ACC112 (cell line): ENCODE data around the gene SEL1L3.

Source experiments
- H2AFZ ChIP-seq: fragments of 200-600 bp; sonication (generic); one replicate; pipeline ENCODE4 v1.6.0; 2017; ENCODE audit warnings: antibody characterized with exemption, low read length; ENCODE audit not compliant: unreplicated experiment
- H3K27ac ChIP-seq: fragments of 200-600 bp; sonication (generic); 2 replicates; pipeline ENCODE4 v1.5.1; 2014; ENCODE audit warnings: low read depth, mild to moderate bottlenecking, antibody characterized with exemption, low read length, moderate library complexity
- H3K27me3 ChIP-seq: fragments of 200-600 bp; sonication (generic); 2 replicates; pipeline ENCODE4 v1.6.1; 2014; ENCODE audit warnings: mild to moderate bottlenecking, antibody characterized with exemption, low read length, moderate library complexity, mixed read lengths; ENCODE audit not compliant: insufficient read depth
- H3K36me3 ChIP-seq: fragments of 200-600 bp; sonication (generic); 2 replicates; pipeline ENCODE4 v1.6.1; 2016; ENCODE audit warnings: mild to moderate bottlenecking, antibody characterized with exemption, low read length, moderate library complexity, mixed read lengths; ENCODE audit not compliant: insufficient read depth
- H3K4me1 ChIP-seq: fragments of 200-600 bp; sonication (generic); one replicate; pipeline ENCODE4 v1.6.1; 2016; ENCODE audit warnings: low read length, mixed read lengths; ENCODE audit not compliant: insufficient read depth, unreplicated experiment, control insufficient read depth
- H3K4me3 ChIP-seq: fragments of 200-600 bp; sonication (generic); 2 replicates; pipeline ENCODE4 v1.5.1; 2014; ENCODE audit warnings: mild to moderate bottlenecking, low read depth, low read length
- H3K79me2 ChIP-seq: fragments of 200-600 bp; sonication (generic); one replicate; pipeline ENCODE4 v1.6.0; 2016; ENCODE audit warnings: low read length; ENCODE audit not compliant: control insufficient read depth, unreplicated experiment, insufficient read depth

The SEL1L3 gene

GRCh38 chr4:25750874-25751273 is 111.9 kb downstream of the SEL1L3 start:
- H3K4me1 ChIP-seq = no peaks in the 10 kb centered on the region
- H3K27ac ChIP-seq = no peak overlapping the region
- no peaks in the 10 kb centered on the region for H3K36me3 ChIP-seq
- no peaks in the 10 kb centered on the region for H3K79me2 ChIP-seq
- no peak overlapping the region for H2AFZ ChIP-seq
- no peak overlapping the region for H3K4me3 ChIP-seq
- no peaks in the 10 kb centered on the region for H3K27me3 ChIP-seq

- no peaks in the 10 kb centered on the region for H3K4me1 ChIP-seq
- no peak overlapping the region for H2AFZ ChIP-seq
- no peaks in the 10 kb centered on the region for H3K27me3 ChIP-seq
- H3K4me3 ChIP-seq = no peak overlapping the region
- no peaks in the 10 kb centered on the region for H3K79me2 ChIP-seq
- H3K36me3 ChIP-seq = no peaks in the 10 kb centered on the region
- no peak overlapping the region for H3K27ac ChIP-seq
Measured at GRCh38 chr4:25749150-25749794, 113.5 kb downstream of the SEL1L3 start.

GRCh38 chr4:25743971-25744370 is 118.8 kb downstream of the SEL1L3 start:
- Histone ChIP-seq H3K4me3 (no peak overlapping the region), H2AFZ (no peak overlapping the region), H3K79me2 (no peaks in the 10 kb centered on the region), H3K27ac (no peak overlapping the region), H3K36me3 (no peaks in the 10 kb centered on the region), H3K27me3 (no peaks in the 10 kb centered on the region), H3K4me1 (no peaks in the 10 kb centered on the region)

GRCh38 chr4:25729564-25729963 is 133.2 kb downstream of the SEL1L3 start:
- H3K27me3 ChIP-seq = no peaks in the 10 kb centered on the region
- H3K36me3 ChIP-seq = no peaks in the 10 kb centered on the region
- H3K4me1 ChIP-seq = no peaks in the 10 kb centered on the region
- no peak overlapping the region for H3K4me3 ChIP-seq
- H3K27ac ChIP-seq = no peak overlapping the region
- no peaks in the 10 kb centered on the region for H3K79me2 ChIP-seq
- no peak overlapping the region for H2AFZ ChIP-seq

- no peaks in the 10 kb centered on the region for H3K4me1 ChIP-seq
- H2AFZ ChIP-seq = no peak overlapping the region
- no peaks in the 10 kb centered on the region for H3K27me3 ChIP-seq
- H3K36me3 ChIP-seq = no peaks in the 10 kb centered on the region
- no peaks in the 10 kb centered on the region for H3K79me2 ChIP-seq
- H3K4me3 ChIP-seq = no peak overlapping the region
- no peak overlapping the region for H3K27ac ChIP-seq
Measured at GRCh38 chr4:25728886-25729285, 133.9 kb downstream of the SEL1L3 start.

GRCh38 chr4:25727711-25728493 is 134.9 kb downstream of the SEL1L3 start:
- H3K79me2 ChIP-seq = no peaks in the 10 kb centered on the region
- no peaks in the 10 kb centered on the region for H3K4me1 ChIP-seq
- H3K27ac ChIP-seq = no peak overlapping the region
- H3K4me3 ChIP-seq = no peak overlapping the region
- H2AFZ ChIP-seq = no peak overlapping the region
- no peaks in the 10 kb centered on the region for H3K27me3 ChIP-seq
- H3K36me3 ChIP-seq = no peaks in the 10 kb centered on the region

- Histone ChIP-seq H3K36me3 (no peaks in the 10 kb centered on the region), H3K4me3 (no peak overlapping the region), H2AFZ (no peak overlapping the region), H3K27me3 (peaks cover 6% of the 10 kb centered on the region; the same call in 1 of the 2 replicates), H3K4me1 (no peaks in the 10 kb centered on the region), H3K27ac (no peak overlapping the region), H3K79me2 (no peaks in the 10 kb centered on the region)
Measured at GRCh38 chr4:25725870-25726269, 136.9 kb downstream of the SEL1L3 start.

GRCh38 chr4:25723409-25723808 is 139.4 kb downstream of the SEL1L3 start:
- H3K27ac ChIP-seq = no peak overlapping the region
- peaks cover 6% of the 10 kb centered on the region; the same call in 1 of the 2 replicates for H3K27me3 ChIP-seq
- no peaks in the 10 kb centered on the region for H3K36me3 ChIP-seq
- H3K4me1 ChIP-seq = no peaks in the 10 kb centered on the region
- H2AFZ ChIP-seq = no peak overlapping the region
- no peaks in the 10 kb centered on the region for H3K79me2 ChIP-seq
- no peak overlapping the region for H3K4me3 ChIP-seq

- no peak overlapping the region for H3K4me3 ChIP-seq
- H3K27me3 ChIP-seq = peaks cover 6% of the 10 kb centered on the region; the same call in 1 of the 2 replicates
- no peaks in the 10 kb centered on the region for H3K4me1 ChIP-seq
- no peaks in the 10 kb centered on the region for H3K36me3 ChIP-seq
- no peak overlapping the region for H2AFZ ChIP-seq
- H3K27ac ChIP-seq = no peak overlapping the region
- no peaks in the 10 kb centered on the region for H3K79me2 ChIP-seq
Measured at GRCh38 chr4:25722964-25723363, 139.8 kb downstream of the SEL1L3 start.

GRCh38 chr4:25713812-25714211 is 149.0 kb downstream of the SEL1L3 start:
- no peaks in the 10 kb centered on the region for H3K36me3 ChIP-seq
- no peaks in the 10 kb centered on the region for H3K79me2 ChIP-seq
- H2AFZ ChIP-seq = no peak overlapping the region
- H3K27ac ChIP-seq = no peak overlapping the region
- no peaks in the 10 kb centered on the region for H3K27me3 ChIP-seq
- H3K4me3 ChIP-seq = no peak overlapping the region
- H3K4me1 ChIP-seq = no peaks in the 10 kb centered on the region

GRCh38 chr4:25712611-25713010 is 150.2 kb downstream of the SEL1L3 start:
- no peaks in the 10 kb centered on the region for H3K27me3 ChIP-seq
- no peaks in the 10 kb centered on the region for H3K36me3 ChIP-seq
- no peaks in the 10 kb centered on the region for H3K4me1 ChIP-seq
- H3K27ac ChIP-seq = no peak overlapping the region
- H2AFZ ChIP-seq = no peak overlapping the region
- H3K79me2 ChIP-seq = no peaks in the 10 kb centered on the region
- no peak overlapping the region for H3K4me3 ChIP-seq
